Cardiac ventricle fibroblast (primary cell): ENCODE data around the gene NPY2R. TPM values are rescaled to one million over a fixed set of nuclear protein-coding genes. Genes with fewer than 3 reads are reported as not detected.

Source experiments
- total RNA-seq: library from RNA; depleted of rRNA; stranded (reverse); fragments of >200 nt; gene quantifications from 2 replicates; pipeline ENCODE4 v1.2.3, GENCODE V29; 2015

The NPY2R gene
- total RNA-seq = 0.19 and 0.59 TPM in 2 replicates

GRCh38 chr4:155208258-155209054, at the start of gene NPY2R:
TSS of gene NPY2R (plus strand) at chr4:155208636. CDS start at chr4:155213940, 5,304 bp downstream.

Other genes starting within 250 kb of the NPY2R start
- 13.0 and 19.3 TPM in 2 replicates for gene MAP9, start 168.3 kb downstream of the NPY2R start, total RNA-seq